HepG2 (cell line): ENCODE results near the gene SPECC1L. TPM values are rescaled to one million over a fixed set of nuclear protein-coding genes. Genes with fewer than 3 reads are reported as not detected.
"Not testable (repeated sequence)": the region's sequence is repeated elsewhere in the genome, so short reads cannot be mapped to it uniquely, and the experiment has no call there.

Source experiments
- ATAC-seq: fragments of 200-7000 bp; cut with Tn5 transposase; 3 replicates; pipeline ENCODE4 v1.9.1; 2020; ENCODE audit warnings: mild to moderate bottlenecking, moderate library complexity
- BruUV-seq: library from RNA; stranded (reverse); fragments of 400-500 nt; replicated peaks from 2 replicates; lab custom pipeline; 2021; lab: Mats Ljungman, UMichigan
- CTCF ChIA-PET: fragments of 300-600 bp; formaldehyde crosslinking; extraction: SDS; loops from one replicate; lab custom pipeline; 2021; ENCODE audit warnings: low total read pairs, inconsistent platforms, low intra/inter-chr PET ratio; lab: Yijun Ruan, JAX
- POLR2A ChIA-PET: fragments of 350-600 bp; sonication (Branson Sonifier 250); formaldehyde crosslinking; loops from one replicate; lab custom pipeline; 2020; ENCODE audit warnings: antibody characterized with exemption, inconsistent platforms; lab: Yijun Ruan, JAX
- DNase-seq: peaks from one replicate; pipeline ENCODE4 v3.0.0-alpha.2; 2015; ENCODE audit warnings: low spot score
- FAIRE-seq: peaks from 3 replicates; lab custom pipeline; 2011; peaks lifted over from hg19 to GRCh38; lab: Jason Lieb, UNC
- H2AFZ ChIP-seq: one replicate; pipeline ENCODE4 v1.6.1; 2011; ENCODE audit warnings: low read length, inconsistent platforms
- H3K27ac ChIP-seq: fragments of 300-600 bp; 3 replicates; pipeline ENCODE4 v1.8.0; 2011; ENCODE audit warnings: mixed run types, mild to moderate bottlenecking, mixed read lengths, low read length, inconsistent platforms; ENCODE audit not compliant: insufficient read depth; ENCODE audit errors: extremely low read length
- H3K27me3 ChIP-seq, 2 experiments: fragments of 200-600 bp in 1 of 2; 2 replicates in 1 of 2; 3 replicates in 1 of 2; pipeline versions ENCODE4 v1.6.0 to v1.8.0; 2011; ENCODE audit warnings: low read length in 2 of 2, mild to moderate bottlenecking in 2 of 2, moderate library complexity in 2 of 2, inconsistent platforms in 1 of 2; ENCODE audit not compliant: insufficient read depth in 2 of 2, control insufficient read depth in 1 of 2
- H3K36me3 ChIP-seq, 2 experiments: fragments of 200-600 bp in 1 of 2; replicated peaks in 1 of 2; 2 replicates in 1 of 2; 3 replicates in 1 of 2; pipeline versions ENCODE4 v1.5.1 to v1.8.0; 2011; ENCODE audit warnings: low read length in 2 of 2, inconsistent platforms in 1 of 2; ENCODE audit not compliant: insufficient read depth in 2 of 2, control insufficient read depth in 1 of 2
- H3K4me1 ChIP-seq: 2 replicates; pipeline ENCODE4 v1.5.1; 2012; ENCODE audit warnings: low read length, inconsistent platforms; ENCODE audit not compliant: insufficient read depth
- H3K4me2 ChIP-seq: 2 replicates; pipeline ENCODE4 v1.6.0; 2011; ENCODE audit warnings: low read depth, low read length, inconsistent platforms
- H3K4me3 ChIP-seq, 3 experiments: fragments of 200-600 bp in 1 of 3; sonication (generic), shearing (Covaris generic) in 1 of 3; replicated peaks in 1 of 3; 2 replicates each; pipeline ENCODE4 v1.5.1; 2011 to 2016; ENCODE audit warnings: low read length in 3 of 3, inconsistent platforms in 2 of 3, low read depth in 2 of 3, mild to moderate bottlenecking in 2 of 3, control low read depth in 1 of 3, mixed read lengths in 1 of 3; ENCODE audit not compliant: insufficient read depth in 1 of 3
- H3K79me2 ChIP-seq: one replicate; pipeline ENCODE4 v1.6.1; 2011; ENCODE audit warnings: low read length, inconsistent platforms; ENCODE audit not compliant: insufficient read depth
- H3K9ac ChIP-seq: 2 replicates; pipeline ENCODE4 v1.6.0; 2011; ENCODE audit warnings: mild to moderate bottlenecking, low read depth, low read length, inconsistent platforms; ENCODE audit not compliant: insufficient read depth
- H3K9me3 ChIP-seq: 2 replicates; pipeline ENCODE4 v1.5.1; 2012; ENCODE audit warnings: mild to moderate bottlenecking, low read length
- H4K20me1 ChIP-seq: 2 replicates; pipeline ENCODE4 v1.6.0; 2011; ENCODE audit warnings: inconsistent platforms, mild to moderate bottlenecking, low read length, moderate library complexity; ENCODE audit not compliant: insufficient read depth
- CEBPG ChIP-seq: IDR thresholded peaks from 2 replicates; pipeline ENCODE4 v1.6.1; 2016
- FOXA3 ChIP-seq: IDR thresholded peaks from 2 replicates; pipeline ENCODE4 v1.6.1; 2016; ENCODE audit warnings: missing genetic modification reagents, missing compliant biosample characterization
- NR2F1 ChIP-seq, 2 experiments: fragments of 450-650 bp in 1 of 2; formaldehyde crosslinking in 1 of 2; IDR thresholded peaks; 2 replicates each; pipeline versions ENCODE4 v1.5.0 to v1.6.1; 2016 to 2020; ENCODE audit warnings: mild to moderate bottlenecking in 1 of 2, missing compliant biosample characterization in 1 of 2, missing genetic modification reagents in 1 of 2, moderate library complexity in 1 of 2
- WGBS: methylation state at CpG from one replicate; pipeline ENCODE4 v1.1.6; 2017; ENCODE audit warnings: low lambda C conversion rate; 5-methylcytosine and 5-hydroxymethylcytosine counted together
- in situ Hi-C: cut with HindIII; loops from 2 replicates; pipeline ENCODE4 v1.10.0; 2017; ENCODE audit warnings: low pct_unique_long_range_greater_than_20kb; ENCODE audit not compliant: extremely low pct_ligation_motif_present
- intact Hi-C: fragments of 100-400 bp; cut with micrococcal nuclease; formaldehyde crosslinking; loops from one replicate; pipeline ENCODE4 v1.10.0; 2022; ENCODE audit not compliant: unreplicated experiment
- polyA plus RNA-seq, 8 experiments: library from polyadenylated mRNA; depleted of rRNA in 3 of 8; stranded (reverse) in 7 of 8; unstranded in 1 of 8; fragments of >200 nt; fragmentation: Illumina TruSeq in 4 of 8; extraction: Trizol in 4 of 8; gene quantifications; 2 replicates each; pipeline versions ENCODE4 v1.2.1 to v1.2.3, GENCODE V29; 2011 to 2016; ENCODE audit warnings: low read depth in 4 of 8, missing spikeins in 1 of 8, mixed read lengths in 1 of 8; ENCODE audit not compliant: insufficient read depth in 1 of 8
- total RNA-seq, 5 experiments: library from RNA; depleted of rRNA; stranded (reverse); fragments of >200 nt; fragmentation: Illumina TruSeq; extraction: Trizol; gene quantifications; 2 replicates each; pipeline ENCODE4 v1.2.3, GENCODE V29; 2016; ENCODE audit warnings: low read depth in 1 of 5
- TF ChIP-seq, protein P1 (sequence below): sonication (generic); formaldehyde crosslinking; conservative IDR thresholded peaks from 2 replicates; pipeline ENCODE4 v1.4.0; 2020; ENCODE audit warnings: mild to moderate bottlenecking, missing genetic modification reagents, moderate library complexity
- TF ChIP-seq, protein P2 (sequence below): sonication (generic); formaldehyde crosslinking; IDR thresholded peaks from 2 replicates; pipeline ENCODE4 v1.4.0; 2020; ENCODE audit warnings: missing genetic modification reagents

The SPECC1L gene
- total and polyA plus RNA-seq, 2 of the 13 experiments (the other 11 are each of a cell fraction or from before 2014, with no cell fraction given), result 14.1 to 30.3 TPM

DNA sequence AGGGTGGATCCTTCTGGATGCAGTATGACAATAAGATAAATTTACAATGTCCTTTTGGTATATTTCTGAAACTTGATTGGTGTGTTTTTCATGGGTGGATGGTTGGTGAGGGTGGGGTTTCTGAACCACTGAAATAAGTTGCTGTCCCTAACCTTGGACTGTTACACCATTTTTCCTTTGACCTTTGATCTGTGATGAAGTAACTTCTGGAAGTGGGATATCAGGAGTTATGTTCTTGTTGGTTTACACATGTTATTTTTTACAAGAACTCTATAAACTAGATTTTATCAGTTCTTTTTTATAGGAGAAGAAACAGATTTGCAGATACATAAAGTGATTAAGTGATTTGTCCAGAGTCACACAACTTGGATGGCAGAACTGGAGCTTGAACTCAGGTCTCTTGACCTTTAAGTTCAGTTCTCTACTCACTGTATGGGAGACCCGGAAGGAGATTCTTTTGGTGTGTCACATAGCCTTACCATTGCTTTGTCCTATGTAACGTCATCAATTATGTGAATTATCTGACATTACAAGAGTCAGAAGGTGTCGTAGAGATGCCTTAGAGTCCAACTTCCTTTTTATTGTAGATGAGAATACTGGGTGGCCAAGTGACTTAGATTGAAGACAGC lies 21.7 kb downstream of the SPECC1L start (continued):
- TF ChIP-seq, protein P1, sequence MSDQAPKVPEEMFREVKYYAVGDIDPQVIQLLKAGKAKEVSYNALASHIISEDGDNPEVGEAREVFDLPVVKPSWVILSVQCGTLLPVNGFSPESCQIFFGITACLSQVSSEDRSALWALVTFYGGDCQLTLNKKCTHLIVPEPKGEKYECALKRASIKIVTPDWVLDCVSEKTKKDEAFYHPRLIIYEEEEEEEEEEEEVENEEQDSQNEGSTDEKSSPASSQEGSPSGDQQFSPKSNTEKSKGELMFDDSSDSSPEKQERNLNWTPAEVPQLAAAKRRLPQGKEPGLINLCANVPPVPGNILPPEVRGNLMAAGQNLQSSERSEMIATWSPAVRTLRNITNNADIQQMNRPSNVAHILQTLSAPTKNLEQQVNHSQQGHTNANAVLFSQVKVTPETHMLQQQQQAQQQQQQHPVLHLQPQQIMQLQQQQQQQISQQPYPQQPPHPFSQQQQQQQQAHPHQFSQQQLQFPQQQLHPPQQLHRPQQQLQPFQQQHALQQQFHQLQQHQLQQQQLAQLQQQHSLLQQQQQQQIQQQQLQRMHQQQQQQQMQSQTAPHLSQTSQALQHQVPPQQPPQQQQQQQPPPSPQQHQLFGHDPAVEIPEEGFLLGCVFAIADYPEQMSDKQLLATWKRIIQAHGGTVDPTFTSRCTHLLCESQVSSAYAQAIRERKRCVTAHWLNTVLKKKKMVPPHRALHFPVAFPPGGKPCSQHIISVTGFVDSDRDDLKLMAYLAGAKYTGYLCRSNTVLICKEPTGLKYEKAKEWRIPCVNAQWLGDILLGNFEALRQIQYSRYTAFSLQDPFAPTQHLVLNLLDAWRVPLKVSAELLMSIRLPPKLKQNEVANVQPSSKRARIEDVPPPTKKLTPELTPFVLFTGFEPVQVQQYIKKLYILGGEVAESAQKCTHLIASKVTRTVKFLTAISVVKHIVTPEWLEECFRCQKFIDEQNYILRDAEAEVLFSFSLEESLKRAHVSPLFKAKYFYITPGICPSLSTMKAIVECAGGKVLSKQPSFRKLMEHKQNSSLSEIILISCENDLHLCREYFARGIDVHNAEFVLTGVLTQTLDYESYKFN (CRISPR knock-in tag), result 0 out of 2 replicates have a peak, but pooled peaks have one; percentile 43
- TF ChIP-seq CEBPG, result peak; percentile 67; the same call in 1 of the 2 replicates
- TF ChIP-seq NR2F1 (CRISPR knock-in tag; IDR thresholded peaks at IDR 0.05), result peak; percentile 23 to 83; a peak in 2 of 4 replicates
- TF ChIP-seq FOXA3 (CRISPR knock-in tag), result 0 out of 2 replicates have a peak, but pooled peaks have one; percentile 12
- TF ChIP-seq, protein P2, sequence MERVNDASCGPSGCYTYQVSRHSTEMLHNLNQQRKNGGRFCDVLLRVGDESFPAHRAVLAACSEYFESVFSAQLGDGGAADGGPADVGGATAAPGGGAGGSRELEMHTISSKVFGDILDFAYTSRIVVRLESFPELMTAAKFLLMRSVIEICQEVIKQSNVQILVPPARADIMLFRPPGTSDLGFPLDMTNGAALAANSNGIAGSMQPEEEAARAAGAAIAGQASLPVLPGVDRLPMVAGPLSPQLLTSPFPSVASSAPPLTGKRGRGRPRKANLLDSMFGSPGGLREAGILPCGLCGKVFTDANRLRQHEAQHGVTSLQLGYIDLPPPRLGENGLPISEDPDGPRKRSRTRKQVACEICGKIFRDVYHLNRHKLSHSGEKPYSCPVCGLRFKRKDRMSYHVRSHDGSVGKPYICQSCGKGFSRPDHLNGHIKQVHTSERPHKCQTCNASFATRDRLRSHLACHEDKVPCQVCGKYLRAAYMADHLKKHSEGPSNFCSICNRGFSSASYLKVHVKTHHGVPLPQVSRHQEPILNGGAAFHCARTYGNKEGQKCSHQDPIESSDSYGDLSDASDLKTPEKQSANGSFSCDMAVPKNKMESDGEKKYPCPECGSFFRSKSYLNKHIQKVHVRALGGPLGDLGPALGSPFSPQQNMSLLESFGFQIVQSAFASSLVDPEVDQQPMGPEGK, result peak; percentile 32; the same call in 1 of the 2 replicates

DNA sequence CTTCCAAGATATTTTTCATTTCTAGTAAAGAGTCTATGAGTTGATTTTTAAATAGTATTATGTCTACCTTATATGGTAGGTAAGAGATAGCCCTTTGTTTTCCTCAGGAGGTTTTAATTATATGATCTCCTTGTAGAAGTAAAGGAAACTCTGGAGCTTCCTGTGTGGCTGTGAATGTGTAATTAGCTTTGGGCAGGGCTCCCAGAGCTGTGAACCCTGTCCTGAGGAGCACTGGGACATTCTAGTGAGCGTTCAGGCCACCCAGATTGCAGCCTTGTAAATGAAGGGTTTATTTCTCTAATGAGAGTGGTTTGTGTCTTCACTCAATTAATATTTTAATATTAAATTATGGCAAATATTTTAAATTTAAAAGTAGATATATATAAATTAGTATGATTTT lies 24.3 kb downstream of the SPECC1L start:
- FAIRE-seq, H3K9ac ChIP-seq, H4K20me1 ChIP-seq, H3K27me3 ChIP-seq, BruUV-seq, in situ Hi-C loops, DNase-seq, POLR2A ChIA-PET, H3K4me2 ChIP-seq, ATAC-seq, H3K36me3 ChIP-seq, H3K9me3 ChIP-seq, CTCF ChIA-PET, H2AFZ ChIP-seq, H3K4me3 ChIP-seq, intact Hi-C loops, H3K27ac ChIP-seq: not testable (repeated sequence)
- peaks cover 29% of the 10 kb centered on the region for H3K4me1 ChIP-seq
- 100% methylated on average over 1 of the region's 1 CpG for WGBS
- peaks cover 38% of the 10 kb centered on the region for H3K79me2 ChIP-seq

DNA sequence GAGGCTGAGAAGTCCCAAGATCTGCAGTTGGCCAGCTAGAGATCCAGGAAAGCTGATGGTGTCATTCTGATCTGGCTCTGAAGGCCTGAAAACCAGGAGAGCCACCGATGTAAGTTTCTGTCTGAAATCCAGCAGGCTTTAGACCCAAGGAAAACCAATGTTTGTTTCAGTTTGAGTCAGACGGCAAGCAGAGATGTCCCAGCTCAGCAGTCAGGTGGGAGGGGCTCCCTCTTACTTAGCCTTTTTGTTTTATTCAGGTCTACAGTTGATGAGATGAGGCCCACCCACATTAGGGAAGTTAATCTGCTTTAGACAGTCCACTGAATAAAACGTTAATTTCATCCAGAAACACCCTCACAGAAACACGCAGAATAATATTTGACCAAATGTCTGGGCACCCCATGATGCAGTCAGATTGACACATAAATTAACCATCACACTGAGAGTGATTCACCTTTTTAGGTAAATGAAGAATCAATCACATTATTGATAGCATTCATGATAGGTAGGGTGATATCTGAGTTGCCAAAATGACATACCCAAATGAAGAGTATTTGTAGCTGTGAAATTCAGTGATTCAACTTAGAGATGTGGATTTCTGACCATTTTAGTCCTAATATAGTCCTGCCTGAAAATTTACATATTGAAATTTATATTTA lies 28.0 kb downstream of the SPECC1L start:
- H2AFZ ChIP-seq, DNase-seq, CTCF ChIA-PET, H3K27ac ChIP-seq, FAIRE-seq, H3K9ac ChIP-seq, BruUV-seq, H3K27me3 ChIP-seq, H4K20me1 ChIP-seq, POLR2A ChIA-PET, in situ Hi-C loops, H3K4me2 ChIP-seq, H3K4me3 ChIP-seq, ATAC-seq, intact Hi-C loops, H3K9me3 ChIP-seq, H3K36me3 ChIP-seq: not testable (repeated sequence)
- Histone ChIP-seq H3K4me1 (peaks cover 25% of the 10 kb centered on the region), H3K79me2 (peaks cover 25% of the 10 kb centered on the region)
- 94% methylated on average over 3 of the region's 4 CpGs for WGBS
